GM19372 (cell line): ENCODE measurements around the gene MINDY4B.
"Not testable (repeated sequence)": the region's sequence is repeated elsewhere in the genome, so short reads cannot be mapped to it uniquely, and the experiment has no call there.

Experiments used
- ATAC-seq: cut with Tn5 transposase; IDR thresholded peaks from one replicate; pipeline ENCODE4 v1.9.1; 2021; ENCODE audit warnings: mild to moderate bottlenecking, low read depth, moderate library complexity; ENCODE audit not compliant: unreplicated experiment

Gene MINDY4B

GRCh38 chr3:150901793-150902192, 3.4 kb downstream of the MINDY4B start:
- no peak for ATAC-seq

- no peak for ATAC-seq
Measured at GRCh38 chr3:150899141-150899540, 6.1 kb downstream of the MINDY4B start.

GRCh38 chr3:150898046-150898754, 7.0 kb downstream of the MINDY4B start:
- ATAC-seq, result no peak

GRCh38 chr3:150897592-150897991, 7.6 kb downstream of the MINDY4B start:
- no peak for ATAC-seq

GRCh38 chr3:150890831-150891230, 14.4 kb downstream of the MINDY4B start:
- ATAC-seq, result no peak

- ATAC-seq, result no peak
Measured at GRCh38 chr3:150890295-150890694, 14.9 kb downstream of the MINDY4B start.

GRCh38 chr3:150889106-150889505, 16.1 kb downstream of the MINDY4B start:
- ATAC-seq, result no peak

GRCh38 chr3:150887031-150887430, 18.2 kb downstream of the MINDY4B start:
- ATAC-seq, result no peak

GRCh38 chr3:150885535-150885934, 19.7 kb downstream of the MINDY4B start:
- ATAC-seq, result no peak

- ATAC-seq, result no peak
Measured at GRCh38 chr3:150878996-150879575, 26.2 kb downstream of the MINDY4B start.

- no peak for ATAC-seq
Measured at GRCh38 chr3:150878290-150878689, 26.9 kb downstream of the MINDY4B start.

GRCh38 chr3:150877303-150877702, 27.9 kb downstream of the MINDY4B start:
- ATAC-seq, result no peak

GRCh38 chr3:150876611-150877265, 28.5 kb downstream of the MINDY4B start:
- ATAC-seq, result no peak

GRCh38 chr3:150875548-150875947, 29.7 kb downstream of the MINDY4B start:
- ATAC-seq, result no peak

- no peak for ATAC-seq
Measured at GRCh38 chr3:150874666-150875219, 30.5 kb downstream of the MINDY4B start.

GRCh38 chr3:150871192-150871591, 34.0 kb downstream of the MINDY4B start:
- ATAC-seq, result no peak

GRCh38 chr3:150870406-150870805, 34.8 kb downstream of the MINDY4B start:
- no peak for ATAC-seq

- no peak for ATAC-seq
Measured at GRCh38 chr3:150868282-150868681, 37.0 kb downstream of the MINDY4B start.

- ATAC-seq, result no peak
Measured at GRCh38 chr3:150867434-150867833, 37.8 kb downstream of the MINDY4B start.

- not testable (repeated sequence) for ATAC-seq
Measured at GRCh38 chr3:150863921-150864320, 41.3 kb downstream of the MINDY4B start.

GRCh38 chr3:150861851-150862250, 43.4 kb downstream of the MINDY4B start:
- ATAC-seq, result no peak
